Stimulated activated CD4-positive, alpha-beta T cell treated with anti-CD3 and anti-CD28 coated beads, TNF-alpha, amount 100 ng/mL, for 48 hours (primary cell): ENCODE data around the gene LEFTY1.

Source experiments
- DNase-seq, 3 donors: peaks; one replicate each; pipeline ENCODE4 v3.0.0-alpha.2; 2020; ENCODE audit warnings: low read depth in 3 of 3

Gene LEFTY1

DNA sequence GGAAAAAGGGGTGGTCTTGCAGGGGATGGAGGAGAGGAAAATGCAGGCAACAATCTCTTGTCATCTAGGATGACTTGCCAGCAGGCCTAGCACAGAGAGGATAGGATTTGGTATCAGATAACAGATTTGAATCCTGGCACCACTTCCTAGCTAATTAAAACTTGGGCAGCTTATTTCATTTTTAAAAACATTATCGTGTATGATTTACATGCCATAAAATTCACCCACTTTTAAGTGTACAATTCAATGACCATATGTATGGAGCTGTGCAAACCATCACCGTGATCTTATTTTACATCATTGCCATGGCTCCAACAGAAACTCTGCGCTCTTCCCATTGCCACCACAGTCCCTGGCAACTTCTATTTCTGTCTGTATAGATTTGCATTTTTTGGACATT lies 28.2 kb upstream of the LEFTY1 start:
- DNase-seq: no peak

DNA sequence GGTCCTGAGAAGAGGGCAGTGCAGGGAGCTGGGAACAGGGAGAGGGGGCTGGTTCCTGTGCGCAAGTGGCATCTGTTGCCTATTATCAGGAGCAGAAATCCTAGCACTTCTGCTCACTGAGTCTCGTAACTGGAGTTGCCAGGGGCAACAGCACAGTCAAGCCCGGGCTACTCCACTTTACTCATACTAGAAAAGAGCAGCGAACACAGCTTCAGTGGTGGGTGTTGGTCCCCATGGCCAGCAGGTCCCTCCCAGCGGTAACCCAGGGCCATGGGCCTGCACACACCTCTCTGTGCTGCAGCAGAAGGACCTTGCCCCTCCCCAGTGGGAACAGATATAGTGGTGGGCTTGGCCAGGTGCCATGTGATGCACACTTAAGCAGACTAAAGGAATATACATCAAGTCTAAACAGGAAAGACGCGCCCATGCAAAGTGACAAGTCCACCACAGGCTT lies 26.6 kb upstream of the LEFTY1 start:
- no peak for DNase-seq

DNA sequence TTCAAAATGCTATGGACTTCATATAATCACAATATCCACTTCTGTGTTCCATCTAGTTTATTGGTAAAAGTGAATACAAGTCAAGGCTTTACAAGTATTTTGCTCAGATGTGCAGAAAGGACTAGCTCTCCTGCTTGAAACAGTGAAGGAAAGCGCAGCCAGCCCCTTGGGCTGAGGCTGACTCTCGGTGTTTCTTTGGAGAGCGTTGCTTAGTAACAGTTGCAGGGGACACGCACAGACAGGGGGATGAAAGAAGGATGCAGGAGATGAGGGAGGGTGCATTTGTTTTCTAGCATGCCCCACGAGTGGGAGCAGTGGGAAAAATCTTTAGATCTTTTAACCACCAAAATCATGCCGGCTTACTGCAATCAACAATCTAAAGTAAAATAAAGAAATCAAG lies 26.0 kb upstream of the LEFTY1 start:
- DNase-seq: no peak

DNA sequence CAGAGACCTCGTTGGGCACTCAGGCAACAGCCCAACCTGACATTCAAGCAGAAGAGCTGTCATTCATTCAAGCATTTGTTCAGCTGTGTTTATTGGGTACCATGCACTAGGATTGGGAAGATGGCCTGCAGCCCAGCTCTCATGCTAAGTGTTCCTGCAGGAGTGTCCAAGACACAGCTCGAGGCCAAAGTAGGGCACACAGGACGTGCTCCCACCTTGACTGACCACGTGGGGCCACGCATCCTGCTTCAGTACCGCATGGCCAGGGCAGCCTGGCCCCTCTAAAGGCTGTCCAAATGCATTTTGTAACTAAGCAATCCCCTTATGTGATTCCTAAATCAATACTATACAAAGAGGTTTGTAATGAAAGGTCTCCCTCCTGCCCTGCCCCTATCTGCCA lies 25.4 kb upstream of the LEFTY1 start:
- no peak for DNase-seq

DNA sequence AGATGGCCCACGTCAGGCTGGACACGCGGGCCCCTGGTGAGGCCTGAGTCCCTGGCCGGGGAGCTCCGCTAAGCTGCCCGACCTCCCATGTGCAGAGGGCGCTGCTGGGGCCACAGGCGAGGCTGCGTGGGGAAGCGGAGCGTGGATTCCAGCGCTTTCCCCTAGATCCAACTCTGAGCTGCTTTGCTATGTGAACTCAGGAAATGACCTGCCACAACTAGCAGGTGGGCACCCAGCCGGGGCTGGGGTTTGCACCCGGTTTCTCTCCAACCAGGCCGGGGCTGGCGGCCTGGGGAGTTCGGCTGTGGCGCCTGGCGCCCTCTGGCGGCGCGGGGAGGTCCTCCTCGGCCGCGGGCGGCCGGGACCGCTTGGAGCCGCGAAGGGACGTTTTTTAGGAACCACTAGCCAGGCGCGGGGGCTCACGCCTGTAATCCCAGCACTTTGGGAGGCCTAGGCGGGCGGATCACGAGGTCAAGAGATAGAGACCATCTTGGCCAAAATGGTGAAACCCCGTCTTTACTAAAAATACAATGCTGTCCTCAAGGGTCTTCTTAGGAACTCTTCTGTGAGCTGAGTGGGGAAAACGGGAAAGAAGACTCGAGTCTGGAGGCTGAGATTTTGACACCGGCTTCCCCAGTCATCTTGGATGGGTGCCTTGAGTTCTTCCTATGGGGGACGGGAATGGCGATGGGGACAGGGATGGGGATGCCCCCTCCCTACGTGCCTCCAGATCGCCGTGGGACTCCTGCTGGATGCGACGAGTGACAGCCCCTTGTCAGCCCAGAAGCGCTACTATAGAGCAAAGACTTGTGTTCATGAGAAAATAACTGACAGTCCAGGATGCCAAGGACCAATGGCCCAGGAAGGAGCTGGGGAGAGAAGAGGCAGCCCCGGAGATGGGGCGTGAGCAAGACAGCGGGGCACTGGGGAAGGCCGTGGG lies 22.5 kb upstream of the LEFTY1 start:
- peak; percentile 33 to 66 (median 58) for DNase-seq

DNA sequence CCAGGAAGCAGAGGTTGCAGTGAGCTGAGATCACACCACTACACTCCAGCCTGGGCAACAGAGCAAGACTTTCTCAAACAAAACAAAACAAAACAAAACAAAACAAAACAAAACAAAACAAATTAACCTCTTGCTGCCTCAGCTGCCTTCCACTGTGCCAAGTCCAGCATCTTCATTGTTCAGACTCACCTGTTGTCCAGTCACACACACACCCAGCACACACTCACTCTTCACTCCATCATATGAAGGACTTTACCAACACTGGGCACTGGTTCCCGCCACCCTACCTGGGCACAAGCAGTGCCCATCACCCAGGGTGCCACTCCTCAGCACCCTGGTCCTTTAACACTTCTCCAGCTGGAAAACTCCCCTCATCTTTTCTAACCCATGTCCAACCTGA lies 20.5 kb upstream of the LEFTY1 start:
- DNase-seq: no peak

DNA sequence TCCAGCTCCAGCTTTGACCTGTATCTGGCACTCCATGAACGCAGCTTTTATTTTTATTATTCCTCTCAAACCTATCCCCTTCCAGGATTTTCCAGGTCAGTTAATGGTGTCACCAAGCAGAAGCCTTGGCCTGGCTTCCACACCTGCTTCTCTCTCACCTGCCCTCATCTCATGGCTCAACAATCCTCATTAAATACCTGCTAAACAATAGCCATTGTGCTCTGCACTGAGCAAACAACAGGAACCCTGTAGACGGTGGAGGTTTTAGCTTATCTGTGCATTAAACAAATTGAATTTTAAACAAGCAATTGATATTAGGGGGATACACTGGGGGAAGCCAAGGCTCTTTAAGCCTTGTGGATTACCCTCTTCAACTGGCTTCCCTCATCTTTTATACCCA lies 19.8 kb upstream of the LEFTY1 start:
- no peak for DNase-seq

DNA sequence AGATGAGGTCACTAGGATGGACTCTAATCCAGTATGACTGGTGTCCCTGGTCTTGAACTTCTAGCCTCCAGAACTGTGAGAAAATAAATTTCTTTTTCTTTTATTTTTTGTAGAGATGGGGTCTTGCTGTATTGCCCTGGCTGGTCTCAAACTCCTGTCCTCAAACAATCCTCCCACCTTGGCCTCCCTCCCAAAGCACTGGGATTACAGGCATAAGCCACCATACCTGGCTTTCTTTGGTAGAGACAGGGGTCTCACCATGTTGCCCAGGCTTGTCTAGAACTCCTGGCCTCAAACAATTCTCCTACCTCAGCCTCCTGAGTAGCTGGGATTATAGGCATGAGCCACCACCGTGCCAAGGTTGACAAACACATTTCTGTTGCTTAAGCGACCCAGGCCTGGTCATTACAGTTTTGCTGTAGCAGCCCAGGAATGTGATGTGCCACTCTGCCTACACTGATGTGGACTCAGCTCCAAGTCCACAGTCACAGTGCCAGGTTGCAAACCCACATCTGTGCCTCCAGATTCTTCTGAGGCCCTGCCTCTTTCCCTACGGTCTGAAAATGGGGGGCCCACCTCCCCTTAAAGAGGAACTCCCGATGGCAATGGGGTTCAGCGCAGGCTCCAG lies 19.2 kb upstream of the LEFTY1 start:
- no peak for DNase-seq

DNA sequence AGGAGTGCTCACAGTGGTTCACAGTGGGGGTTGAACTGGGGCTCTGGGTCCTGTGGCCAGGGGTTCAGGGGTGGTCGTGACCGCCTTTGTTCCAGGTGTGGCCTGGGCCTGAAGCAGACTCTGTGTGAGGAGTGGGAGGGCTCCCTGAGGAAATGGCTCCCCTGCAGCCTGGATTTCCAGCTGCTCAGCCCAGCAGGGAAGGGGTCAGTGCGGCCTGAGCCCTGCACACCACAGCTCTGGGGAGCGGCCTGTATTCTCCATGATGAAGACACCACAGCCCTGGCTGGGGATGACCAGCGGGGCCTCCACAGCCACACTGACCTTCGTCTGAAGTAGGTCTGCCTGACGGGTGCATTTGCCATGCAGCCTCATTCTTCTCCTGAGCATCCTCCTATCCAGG lies 18.4 kb upstream of the LEFTY1 start:
- no peak for DNase-seq

DNA sequence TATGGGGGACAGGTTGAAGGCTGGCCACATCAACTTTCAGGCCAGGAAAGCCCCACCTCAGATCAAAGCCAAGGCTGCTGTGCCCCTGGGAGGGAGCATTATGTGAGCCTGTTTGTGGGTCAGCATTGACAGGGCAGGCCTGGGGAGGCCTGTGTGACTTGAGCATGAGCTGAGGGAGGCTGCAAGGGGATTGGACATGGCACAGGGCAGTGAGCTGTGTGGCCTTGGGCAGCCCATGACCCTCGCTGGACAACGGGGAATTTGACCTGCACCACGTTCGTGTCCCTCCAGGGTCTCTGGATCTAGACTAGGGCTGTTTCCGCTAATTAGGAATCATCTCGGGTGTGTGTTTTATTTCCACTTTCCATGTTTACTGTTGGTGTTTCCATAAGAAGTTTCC lies 17.5 kb upstream of the LEFTY1 start:
- DNase-seq: no peak

DNA sequence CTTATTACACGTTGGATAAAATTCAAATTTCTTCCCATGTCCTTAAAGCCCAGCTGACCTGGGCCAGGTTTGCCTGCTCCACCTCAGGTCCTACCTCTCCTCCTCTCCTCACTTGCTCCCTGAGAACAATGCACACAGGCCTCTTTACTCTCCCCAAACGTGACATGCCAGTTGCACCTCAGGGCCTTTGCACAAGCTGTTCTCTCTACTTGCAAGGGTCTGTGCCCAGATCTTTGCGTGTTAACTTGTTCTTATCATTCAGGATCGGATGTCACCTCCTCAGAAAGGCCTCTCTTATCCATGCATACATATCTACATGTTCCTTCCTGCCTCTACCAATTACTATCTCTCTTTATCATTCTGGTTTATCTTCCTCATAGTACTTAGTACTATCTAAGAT lies 14.7 kb upstream of the LEFTY1 start:
- no peak for DNase-seq

DNA sequence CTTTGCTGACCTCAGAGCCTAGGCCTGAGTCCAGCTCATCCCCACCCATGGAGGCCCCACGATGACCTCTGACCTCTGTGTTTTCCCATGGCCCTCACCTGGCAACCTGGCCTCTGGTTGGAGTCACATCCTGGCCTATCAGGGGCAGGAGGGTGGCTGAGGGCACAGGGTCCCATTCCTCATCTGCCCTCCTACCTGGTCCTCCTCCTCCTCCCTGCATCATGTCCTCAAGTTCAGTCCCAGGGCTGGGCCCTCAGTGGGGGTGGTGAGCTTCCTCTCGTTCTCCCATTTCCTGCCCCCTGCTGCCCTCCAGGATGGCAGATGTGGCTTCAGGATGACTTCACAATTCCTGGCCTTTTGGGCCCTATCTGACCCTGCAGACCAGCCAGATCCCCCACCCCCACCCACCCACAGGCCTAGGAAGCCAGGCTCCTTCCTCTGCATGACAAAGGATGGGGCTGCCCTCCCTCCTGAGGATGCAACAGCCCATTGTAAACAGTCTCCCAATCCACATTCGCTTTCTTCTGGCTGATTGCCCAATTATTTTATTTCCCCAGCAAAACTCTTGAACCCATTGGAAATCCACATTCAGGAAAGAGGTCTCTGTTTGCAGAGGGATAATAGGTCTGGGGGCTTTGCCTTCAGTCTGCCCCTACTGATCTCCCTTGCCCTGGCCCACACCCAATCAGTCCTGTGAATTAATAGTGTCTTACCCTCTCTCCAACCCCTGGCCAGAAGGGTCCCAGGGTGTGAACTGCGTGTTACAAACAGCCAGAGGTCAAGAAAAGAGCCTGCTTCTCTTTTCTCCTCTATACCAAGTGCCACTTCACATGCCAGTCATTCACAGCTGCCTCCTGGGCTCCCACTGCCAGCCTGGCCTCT lies 10.3 kb upstream of the LEFTY1 start:
- DNase-seq: no peak

DNA sequence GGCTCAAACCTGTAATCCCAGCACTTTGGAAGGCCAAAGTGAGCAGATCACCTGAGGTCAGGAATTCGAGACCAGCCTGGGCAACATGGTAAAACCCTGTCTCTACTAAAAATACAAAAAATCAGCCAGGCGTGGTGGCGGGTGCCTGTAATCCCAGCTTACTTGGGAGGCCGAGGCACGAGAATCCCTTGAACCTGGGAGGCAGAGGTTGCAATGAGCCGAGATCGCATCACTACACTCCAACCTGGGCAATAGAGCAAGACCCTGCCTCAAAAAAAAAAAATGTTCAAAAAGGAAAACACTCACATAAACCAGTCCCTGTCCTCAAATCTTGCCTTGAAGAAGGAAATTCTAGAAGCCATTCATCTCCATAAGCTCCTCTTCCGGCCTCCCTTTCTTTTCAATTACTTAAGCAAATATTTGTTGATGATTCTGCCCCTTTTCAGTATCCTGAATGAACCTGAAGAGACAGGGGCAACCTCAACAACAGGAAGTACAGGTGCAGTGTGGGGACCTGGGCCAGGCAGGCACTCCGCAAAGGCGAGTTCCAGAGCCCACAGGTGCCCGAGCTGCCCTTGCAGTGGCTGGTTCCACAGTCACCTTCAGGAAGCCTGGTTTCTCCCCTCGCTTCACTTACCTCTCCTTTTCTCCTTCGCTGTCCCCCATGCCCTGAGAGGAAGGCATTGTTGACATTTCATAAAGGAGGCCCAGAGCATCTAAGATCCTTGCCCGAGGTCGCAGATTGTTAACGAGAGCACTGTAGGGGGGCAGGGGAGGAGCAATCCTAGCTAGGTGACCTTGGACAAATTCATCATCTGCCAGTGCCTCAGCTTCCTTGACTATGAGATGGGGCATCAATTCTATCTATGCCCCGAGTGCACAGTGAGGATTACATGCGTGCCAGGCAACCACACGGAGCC lies 8.9 kb upstream of the LEFTY1 start:
- DNase-seq: no peak

DNA sequence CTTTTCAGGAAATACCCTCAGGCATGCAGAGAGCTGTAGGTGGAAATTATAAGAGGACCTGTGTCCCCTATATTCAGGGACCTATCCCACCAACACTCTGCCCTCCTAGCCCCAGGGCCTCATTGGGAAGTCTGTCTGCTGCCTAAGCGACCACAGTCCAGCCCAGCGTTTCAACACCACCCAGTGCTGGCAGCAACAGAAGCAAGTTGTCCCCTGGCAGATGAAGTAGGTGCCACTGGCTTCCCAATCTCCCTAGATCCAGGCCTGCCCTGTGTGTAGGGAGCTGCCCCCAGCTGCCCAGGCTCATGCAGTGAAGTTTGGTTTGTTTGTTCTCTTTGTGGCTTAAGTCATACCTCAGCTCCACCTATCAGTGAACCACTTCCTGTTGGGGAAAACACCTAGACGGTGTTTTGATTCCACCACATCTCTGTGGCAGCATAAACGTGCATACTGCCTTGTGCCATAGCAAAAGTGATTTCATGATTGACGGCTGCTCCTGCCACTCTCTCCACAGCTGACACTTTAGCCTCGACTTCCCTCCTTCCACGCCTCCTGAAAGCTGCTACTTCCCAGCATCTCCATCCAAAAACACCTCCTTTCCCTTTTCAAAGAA lies 8.1 kb upstream of the LEFTY1 start:
- peak; percentile 49 to 55 (median 51) for DNase-seq

DNA sequence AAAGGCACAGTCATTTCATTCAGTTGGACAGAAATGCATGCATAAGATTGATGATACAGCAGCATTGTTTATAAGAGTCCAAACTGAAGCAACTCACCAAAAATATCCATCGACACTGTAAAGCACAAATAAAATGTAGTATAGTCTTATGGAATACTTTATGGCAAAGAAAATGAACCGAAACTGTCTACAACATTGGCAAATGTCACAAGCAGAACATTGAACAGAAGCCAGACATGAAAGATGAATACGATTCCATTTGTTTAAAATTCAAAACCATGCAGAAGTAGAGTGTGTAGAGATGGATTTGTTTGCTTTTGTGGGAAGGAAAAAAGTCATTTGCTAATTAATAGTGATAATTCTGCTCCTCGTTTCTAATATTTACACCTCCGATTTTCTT lies 7.5 kb upstream of the LEFTY1 start:
- DNase-seq: no peak

DNA sequence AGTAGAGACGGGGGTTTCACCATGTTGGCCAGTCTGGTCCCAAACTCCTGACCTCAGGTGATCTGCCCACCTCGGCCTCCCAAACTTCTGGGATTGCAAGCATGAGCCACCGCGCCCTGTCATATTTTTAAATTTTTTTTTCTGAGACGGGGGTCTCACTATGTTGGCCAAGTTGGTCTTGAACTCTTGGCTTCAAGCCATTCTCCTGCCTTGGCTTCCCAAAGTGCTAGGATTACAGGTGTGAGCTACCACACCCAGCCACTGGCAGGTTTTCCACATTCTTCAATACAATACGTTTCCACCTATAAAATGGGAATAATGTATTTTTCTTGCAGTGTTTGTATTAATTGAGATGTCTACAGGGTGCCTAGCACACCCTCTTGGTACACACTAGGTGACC lies 3.4 kb upstream of the LEFTY1 start:
- no peak for DNase-seq

DNA sequence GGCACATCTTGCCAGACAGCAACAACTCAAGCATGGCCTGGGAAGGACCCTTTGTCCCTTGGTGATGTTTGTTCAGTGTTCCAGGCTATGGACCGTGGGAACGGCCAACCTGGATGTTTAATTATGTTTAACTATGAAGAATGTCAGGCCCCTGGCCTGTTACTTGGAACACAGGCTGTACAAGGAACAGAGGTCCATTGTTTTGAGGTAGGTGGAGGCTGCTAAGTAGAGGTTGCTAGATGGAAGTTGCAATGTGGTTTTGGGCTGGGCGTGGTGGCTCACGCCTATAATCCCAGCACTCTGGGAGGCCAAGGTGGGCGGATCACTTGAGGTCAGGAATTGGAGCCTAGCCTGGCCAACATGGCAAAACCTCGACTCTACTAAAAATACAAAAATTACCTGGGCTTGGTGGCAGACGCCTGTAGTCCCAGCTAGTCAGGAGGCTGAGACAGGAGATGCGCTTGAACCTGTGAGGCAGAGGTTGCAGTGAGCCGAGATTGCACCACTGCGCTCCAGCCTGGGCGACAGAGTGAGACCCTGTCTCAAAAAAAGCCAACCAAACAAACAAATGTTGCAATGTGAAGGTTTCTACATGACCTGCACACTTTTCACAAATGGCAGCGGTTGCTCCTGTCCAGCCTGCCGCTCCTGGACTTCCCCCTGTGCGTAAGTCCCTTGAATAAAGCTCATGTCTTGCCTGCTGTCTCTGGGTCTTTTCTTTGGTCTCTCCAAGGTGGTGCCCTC lies 2.5 kb upstream of the LEFTY1 start:
- DNase-seq: no peak

DNA sequence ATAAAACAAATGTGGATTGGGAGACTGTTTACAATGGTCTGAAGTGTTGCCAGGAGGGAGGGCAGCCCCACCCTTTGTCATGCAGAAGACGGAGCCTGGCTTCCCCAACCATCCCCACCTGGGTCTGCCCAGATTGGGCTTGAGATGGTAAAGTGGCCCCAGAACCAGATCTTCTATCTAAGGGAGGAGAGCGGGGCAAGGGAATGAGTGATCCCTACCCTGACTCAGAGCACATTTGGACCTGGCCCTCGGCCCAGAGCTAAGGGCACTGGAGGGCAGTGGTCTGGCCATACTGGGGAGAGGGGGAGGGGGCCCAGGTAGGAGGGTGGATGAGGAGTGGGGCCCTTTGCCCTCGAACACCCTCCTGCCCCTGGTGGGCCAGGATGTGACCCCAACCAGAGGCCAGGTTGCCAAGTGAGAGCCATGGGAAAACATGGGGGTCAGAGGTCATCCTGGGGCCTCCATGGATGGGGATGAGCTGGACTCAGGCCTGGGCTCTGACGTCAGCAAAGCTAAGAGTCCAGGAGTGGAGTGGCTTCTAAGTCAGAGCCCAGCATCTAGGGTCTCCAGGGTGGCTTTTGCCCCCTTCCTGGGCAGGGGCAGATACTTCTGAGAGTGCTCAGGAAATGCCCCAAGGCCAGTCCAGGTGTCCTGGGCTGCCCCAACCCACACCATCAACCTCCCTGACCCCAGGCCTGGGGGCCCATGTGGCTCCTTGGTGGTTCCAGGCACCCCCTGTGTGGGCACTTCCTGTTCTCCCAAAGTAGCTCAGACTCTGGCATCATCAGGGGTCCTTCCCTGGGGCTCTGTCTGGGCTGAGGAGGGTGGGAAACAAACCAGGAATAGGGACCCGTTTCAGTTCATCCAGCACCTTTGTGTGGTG lies 1.6 kb upstream of the LEFTY1 start:
- no peak for DNase-seq

DNA sequence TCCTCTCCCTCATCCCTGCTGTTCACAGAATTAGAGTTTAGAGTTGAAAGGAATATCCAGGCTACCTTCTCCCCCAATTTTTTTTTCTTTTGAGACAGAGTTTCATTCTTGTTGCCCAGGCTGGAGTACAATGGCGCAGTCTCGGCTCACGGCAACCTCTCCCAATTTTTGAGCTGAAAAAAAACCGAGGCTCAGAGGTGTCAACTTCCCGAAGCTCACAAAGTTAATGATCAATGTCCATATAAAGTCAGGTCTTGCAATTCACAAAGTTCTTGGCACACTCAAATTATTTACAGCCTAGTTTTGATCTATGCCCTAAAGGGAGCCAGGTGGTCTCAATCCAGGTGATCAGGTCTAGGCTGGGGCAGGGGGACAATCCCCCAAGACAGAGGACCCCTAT lies 797 bp upstream of the LEFTY1 start:
- DNase-seq: no peak
